Fibroblast of villous mesenchyme (primary cell): ENCODE data around the gene PLA2G5. TPM values are rescaled to one million over a fixed set of nuclear protein-coding genes. Genes with fewer than 3 reads are reported as not detected.

Experiments used
- DNase-seq: peaks from one replicate; pipeline ENCODE4 v3.0.0-alpha.2; 2010; ENCODE audit warnings: low read depth
- H3K4me3 ChIP-seq: 2 replicates; pipeline ENCODE4 v1.5.1; 2011; ENCODE audit warnings: low read depth, mild to moderate bottlenecking, low read length
- CTCF ChIP-seq: IDR thresholded peaks from 2 replicates; pipeline ENCODE4 v1.5.1; 2012; ENCODE audit warnings: low read depth, mild to moderate bottlenecking, low read length; ENCODE audit not compliant: insufficient read depth
- total RNA-seq: library from RNA; depleted of rRNA; stranded (reverse); fragments of >200 nt; gene quantifications from 2 replicates; pipeline ENCODE4 v1.2.3, GENCODE V29; 2012

Gene PLA2G5
- total RNA-seq, 1 donor: not detected

GRCh38 chr1:20096840-20097447 is 26.9 kb downstream of the PLA2G5 start:
- TF ChIP-seq CTCF: no peak
- no peak for DNase-seq
- H3K4me3 ChIP-seq: no peak overlapping the region

- DNase-seq: peak; percentile 51
These were observed 29.5 kb downstream of the PLA2G5 start for GRCh38 chr1:20099533-20099932.

GRCh38 chr1:20100632-20101355 is 30.8 kb downstream of the PLA2G5 start:
- no peak overlapping the region for H3K4me3 ChIP-seq
- peak; percentile 47 for DNase-seq
- TF ChIP-seq CTCF: peak; percentile 76

More at GRCh38 chr1:20099533-20099932, 29.5 kb downstream of the PLA2G5 start:
- no peak overlapping the region for H3K4me3 ChIP-seq
- TF ChIP-seq CTCF: no peak

GRCh38 chr1:20102875-20103274 is 32.9 kb downstream of the PLA2G5 start:
- peak; percentile 65 for DNase-seq
- no peak overlapping the region for H3K4me3 ChIP-seq
- no peak for TF ChIP-seq CTCF

- H3K4me3 ChIP-seq: no peak overlapping the region
- no peak for DNase-seq
- no peak for TF ChIP-seq CTCF
These were observed 35.9 kb downstream of the PLA2G5 start for GRCh38 chr1:20105856-20106255.

- TF ChIP-seq CTCF: no peak
- DNase-seq: no peak
- no peak overlapping the region for H3K4me3 ChIP-seq
These were observed 37.4 kb downstream of the PLA2G5 start for GRCh38 chr1:20107351-20107750.
